IPS-NIHi11 (cell line): ENCODE measurements around the gene FMO4.
A peak's percentile ranks its signal among the peaks of the same experiment; 100 is the strongest.
"Not testable (repeated sequence)": the region's sequence is repeated elsewhere in the genome, so short reads cannot be mapped to it uniquely, and the experiment has no call there.

Experiments
- DNase-seq: peaks from one replicate; pipeline ENCODE4 v3.0.0; 2012; ENCODE audit warnings: mixed read lengths, low spot score

Gene FMO4

GRCh38 chr1:171313835-171314320 is at the start of gene FMO4:
Gene FMO4 (plus strand): TSS chr1:171314183. CDS start chr1:171319826, 5,643 bp downstream.
- DNase-seq: peak; percentile 96

- DNase-seq: no peak
These were observed 48.3 kb upstream of the FMO4 start for GRCh38 chr1:171265686-171266085.

GRCh38 chr1:171266930-171267329 is 47.1 kb upstream of the FMO4 start:
- no peak for DNase-seq

- DNase-seq: no peak
These were observed 46.6 kb upstream of the FMO4 start for GRCh38 chr1:171267391-171267790.

GRCh38 chr1:171270806-171271205 is 43.2 kb upstream of the FMO4 start:
- DNase-seq: no peak

- no peak for DNase-seq
These were observed 36.4 kb upstream of the FMO4 start for GRCh38 chr1:171277534-171277933.

GRCh38 chr1:171279234-171279633 is 34.7 kb upstream of the FMO4 start:
- no peak for DNase-seq

- DNase-seq: no peak
These were observed 34.3 kb upstream of the FMO4 start for GRCh38 chr1:171279678-171280077.

- DNase-seq: no peak
These were observed 33.4 kb upstream of the FMO4 start for GRCh38 chr1:171280599-171280998.

GRCh38 chr1:171286032-171286705 is 27.8 kb upstream of the FMO4 start:
- no peak for DNase-seq

GRCh38 chr1:171290621-171291020 is 23.4 kb upstream of the FMO4 start:
- DNase-seq: no peak

GRCh38 chr1:171292799-171293198 is 21.2 kb upstream of the FMO4 start:
- no peak for DNase-seq

- DNase-seq: not testable (repeated sequence)
These were observed 18.6 kb upstream of the FMO4 start for GRCh38 chr1:171295383-171295782.

GRCh38 chr1:171295821-171296220 is 18.2 kb upstream of the FMO4 start:
- DNase-seq: no peak

GRCh38 chr1:171296897-171297296 is 17.1 kb upstream of the FMO4 start:
- DNase-seq: no peak

- DNase-seq: no peak
These were observed 15.3 kb upstream of the FMO4 start for GRCh38 chr1:171298696-171299095.

GRCh38 chr1:171299342-171299741 is 14.6 kb upstream of the FMO4 start:
- no peak for DNase-seq

- DNase-seq: no peak
These were observed 13.6 kb upstream of the FMO4 start for GRCh38 chr1:171300401-171300800.

GRCh38 chr1:171310661-171311087 is 3.3 kb upstream of the FMO4 start:
- DNase-seq: no peak

- DNase-seq: no peak
These were observed 2.0 kb upstream of the FMO4 start for GRCh38 chr1:171311771-171312558.

- no peak for DNase-seq
These were observed 606 bp upstream of the FMO4 start for GRCh38 chr1:171313319-171313834.

GRCh38 chr1:171329251-171329650 is 15.3 kb downstream of the FMO4 start:
- no peak for DNase-seq

- no peak for DNase-seq
These were observed 20.1 kb downstream of the FMO4 start for GRCh38 chr1:171334024-171334640.
